Astrocyte (in vitro differentiated cells and primary cell): ENCODE results near the gene LRRC36. TPM values are rescaled to one million over a fixed set of nuclear protein-coding genes. Genes with fewer than 3 reads are reported as not detected.
A peak's percentile ranks its signal among the peaks of the same experiment; 100 is the strongest.

Experiments used
- DNase-seq: peaks from one replicate; pipeline ENCODE4 v3.0.0-alpha.2; 2010; ENCODE audit warnings: low read depth
- FAIRE-seq: peaks from 2 replicates; lab custom pipeline; 2011; peaks lifted over from hg19 to GRCh38; lab: Jason Lieb, UNC
- H2AFZ ChIP-seq: 2 replicates; pipeline ENCODE4 v1.6.0; 2012; ENCODE audit warnings: low read depth, low read length, inconsistent platforms
- H3K27ac ChIP-seq: 2 replicates; pipeline ENCODE4 v1.5.1; 2011; ENCODE audit warnings: low read depth, low read length, inconsistent platforms
- H3K27me3 ChIP-seq: 2 replicates; pipeline ENCODE4 v1.6.0; 2011; ENCODE audit warnings: low read length, inconsistent platforms; ENCODE audit not compliant: insufficient read depth
- H3K36me3 ChIP-seq: 2 replicates; pipeline ENCODE4 v1.5.1; 2011; ENCODE audit warnings: low read length, inconsistent platforms; ENCODE audit not compliant: insufficient read depth
- H3K4me1 ChIP-seq: 2 replicates; pipeline ENCODE4 v1.5.1; 2011; ENCODE audit warnings: low read length, inconsistent platforms; ENCODE audit not compliant: insufficient read depth
- H3K4me2 ChIP-seq: 2 replicates; pipeline ENCODE4 v1.6.0; 2012; ENCODE audit warnings: low read length, inconsistent platforms
- H3K4me3 ChIP-seq: 2 replicates; pipeline ENCODE4 v1.5.1; 2011; ENCODE audit warnings: low read depth, mild to moderate bottlenecking, low read length, inconsistent platforms; ENCODE audit not compliant: insufficient read depth
- H3K79me2 ChIP-seq: 2 replicates; pipeline ENCODE4 v1.6.0; 2012; ENCODE audit warnings: mild to moderate bottlenecking, low read length, inconsistent platforms; ENCODE audit not compliant: insufficient read depth
- H3K9ac ChIP-seq: 2 replicates; pipeline ENCODE4 v1.6.0; 2012; ENCODE audit warnings: mild to moderate bottlenecking, low read length, inconsistent platforms
- H3K9me3 ChIP-seq: 2 replicates; pipeline ENCODE4 v1.5.1; 2012; ENCODE audit warnings: low read depth, mild to moderate bottlenecking, low read length, inconsistent platforms; ENCODE audit not compliant: insufficient read depth
- H4K20me1 ChIP-seq: 2 replicates; pipeline ENCODE4 v1.6.0; 2012; ENCODE audit warnings: low read length, inconsistent platforms; ENCODE audit not compliant: insufficient read depth
- H3K27ac Mint-ChIP-seq: one replicate; pipeline ENCODE4 v1.8.0; 2021; ENCODE audit warnings: mild to moderate bottlenecking, mixed read lengths; ENCODE audit not compliant: unreplicated experiment
- H3K27me3 Mint-ChIP-seq: one replicate; pipeline ENCODE4 v1.8.0; 2021; ENCODE audit warnings: low read depth, mixed read lengths; ENCODE audit not compliant: unreplicated experiment
- H3K36me3 Mint-ChIP-seq: one replicate; pipeline ENCODE4 v1.8.0; 2021; ENCODE audit warnings: low read depth, mixed read lengths; ENCODE audit not compliant: unreplicated experiment
- H3K4me1 Mint-ChIP-seq: one replicate; pipeline ENCODE4 v1.8.0; 2021; ENCODE audit warnings: low read depth, mixed read lengths; ENCODE audit not compliant: unreplicated experiment
- H3K4me3 Mint-ChIP-seq: one replicate; pipeline ENCODE4 v1.8.0; 2021; ENCODE audit warnings: mild to moderate bottlenecking, moderate library complexity, mixed read lengths; ENCODE audit not compliant: unreplicated experiment
- H3K9me3 Mint-ChIP-seq: one replicate; pipeline ENCODE4 v1.8.0; 2021; ENCODE audit warnings: mild to moderate bottlenecking, mixed read lengths; ENCODE audit not compliant: unreplicated experiment
- CTCF ChIP-seq: IDR thresholded peaks from 2 replicates; pipeline ENCODE4 v1.5.1; 2011; ENCODE audit warnings: low read depth, mild to moderate bottlenecking, inconsistent platforms, low read length, moderate library complexity; ENCODE audit not compliant: insufficient read depth
- EZH2 ChIP-seq: IDR thresholded peaks from 2 replicates; pipeline ENCODE4 v1.6.1; 2012; ENCODE audit warnings: mild to moderate bottlenecking, low read length, inconsistent platforms; ENCODE audit not compliant: insufficient read depth
- total RNA-seq: library from RNA; stranded (reverse); gene quantifications from 2 replicates; pipeline ENCODE4 v1.2.1, GENCODE V29; 2021

LRRC36 gene
- total RNA-seq, 1 donor from 2014 or later, result not detected

GRCh38 chr16:67419502-67419901 lies 92.9 kb downstream of the LRRC36 start:
- Mint-ChIP-seq H3K4me1 (peaks cover 2% of the 10 kb centered on the region), H3K9me3 (no peaks in the 10 kb centered on the region), H3K4me3 (no peak overlapping the region), H3K27ac (no peak overlapping the region), H3K36me3 (no peaks in the 10 kb centered on the region), H3K27me3 (peaks cover 26% of the 10 kb centered on the region)
- Histone ChIP-seq H2AFZ (peak overlapping the region; percentile 20), H3K4me3 (no peak overlapping the region), H3K36me3 (no peaks in the 10 kb centered on the region), H4K20me1 (no peaks in the 10 kb centered on the region), H3K79me2 (no peaks in the 10 kb centered on the region), H3K9me3 (no peaks in the 10 kb centered on the region), H3K4me1 (peaks cover 4% of the 10 kb centered on the region), H3K4me2 (no peak overlapping the region), H3K27me3 (peaks cover 10% of the 10 kb centered on the region), H3K9ac (no peak overlapping the region), H3K27ac (no peak overlapping the region)
- no peak for TF ChIP-seq CTCF
- no peak for TF ChIP-seq EZH2
- DNase-seq, result no peak
- no peak for FAIRE-seq

- H3K4me3 Mint-ChIP-seq, result no peak overlapping the region
- no peaks in the 10 kb centered on the region for H3K9me3 Mint-ChIP-seq
- Histone ChIP-seq H4K20me1 (no peaks in the 10 kb centered on the region), H3K4me3 (no peak overlapping the region), H3K9me3 (no peaks in the 10 kb centered on the region), H3K9ac (no peak overlapping the region), H3K79me2 (no peaks in the 10 kb centered on the region), H3K27me3 (peaks cover 15% of the 10 kb centered on the region), H2AFZ (no peak overlapping the region), H3K4me1 (peaks cover 4% of the 10 kb centered on the region), H3K27ac (no peak overlapping the region), H3K4me2 (no peak overlapping the region), H3K36me3 (no peaks in the 10 kb centered on the region)
- peaks cover 2% of the 10 kb centered on the region for H3K4me1 Mint-ChIP-seq
- no peak for TF ChIP-seq CTCF
- TF ChIP-seq EZH2, result no peak
- no peak for DNase-seq
- H3K36me3 Mint-ChIP-seq, result no peaks in the 10 kb centered on the region
- H3K27me3 Mint-ChIP-seq, result peaks cover 29% of the 10 kb centered on the region
- H3K27ac Mint-ChIP-seq, result no peak overlapping the region
- no peak for FAIRE-seq
Measured at GRCh38 chr16:67419931-67420330, 93.3 kb downstream of the LRRC36 start.

GRCh38 chr16:67421030-67421429 lies 94.4 kb downstream of the LRRC36 start:
- Histone ChIP-seq H2AFZ (no peak overlapping the region), H3K79me2 (no peaks in the 10 kb centered on the region), H4K20me1 (no peaks in the 10 kb centered on the region), H3K9ac (no peak overlapping the region), H3K27me3 (peaks cover 18% of the 10 kb centered on the region), H3K4me1 (no peaks in the 10 kb centered on the region), H3K4me3 (no peak overlapping the region), H3K36me3 (no peaks in the 10 kb centered on the region), H3K9me3 (no peaks in the 10 kb centered on the region), H3K4me2 (no peak overlapping the region), H3K27ac (no peak overlapping the region)
- no peak for TF ChIP-seq EZH2
- no peak for TF ChIP-seq CTCF
- H3K27me3 Mint-ChIP-seq, result peaks cover 35% of the 10 kb centered on the region
- H3K4me3 Mint-ChIP-seq, result no peak overlapping the region
- H3K4me1 Mint-ChIP-seq, result peaks cover 2% of the 10 kb centered on the region
- no peak overlapping the region for H3K27ac Mint-ChIP-seq
- FAIRE-seq, result no peak
- H3K36me3 Mint-ChIP-seq, result no peaks in the 10 kb centered on the region
- DNase-seq, result no peak
- H3K9me3 Mint-ChIP-seq, result no peaks in the 10 kb centered on the region
